Suprapubic skin (tissue), 3 donors: Measurements from ENCODE around the gene ASPN.

Experiments
- EP300 ChIP-seq: sonication (generic); formaldehyde crosslinking; IDR thresholded peaks from one replicate; pipeline ENCODE4 v1.6.1; 2017; ENCODE audit warnings: antibody characterized with exemption
- TF ChIP-seq, protein P1 (sequence below), 2 donors: fragments of 200-600 bp in 1 of 2; fragments of 450-650 bp in 1 of 2; sonication (generic) in 1 of 2; IDR thresholded peaks; one replicate each; pipeline ENCODE4 v1.5.1; 2016 to 2019; ENCODE audit warnings: antibody characterized with exemption in 2 of 2, mild to moderate bottlenecking in 1 of 2, moderate library complexity in 1 of 2

DNA sequence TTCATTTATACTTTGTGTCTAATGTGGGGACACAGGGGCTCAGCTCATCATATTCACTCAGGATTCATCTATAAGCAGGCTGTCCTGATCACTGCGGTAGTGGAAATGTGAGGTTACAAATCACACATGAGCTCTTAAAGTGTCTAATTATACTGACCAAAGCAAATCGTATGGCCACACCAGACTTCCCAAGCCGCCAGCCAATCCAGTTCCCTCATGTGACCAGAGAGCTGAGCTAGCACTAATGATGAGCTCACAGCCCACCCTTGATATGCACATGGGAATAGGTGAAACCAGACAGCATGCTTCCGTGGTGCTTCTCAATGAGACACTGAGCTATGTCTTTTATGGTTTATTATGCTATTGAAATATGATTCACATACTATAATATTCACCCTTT lies 35.9 kb upstream of the ASPN start:
- TF ChIP-seq, protein P1, sequence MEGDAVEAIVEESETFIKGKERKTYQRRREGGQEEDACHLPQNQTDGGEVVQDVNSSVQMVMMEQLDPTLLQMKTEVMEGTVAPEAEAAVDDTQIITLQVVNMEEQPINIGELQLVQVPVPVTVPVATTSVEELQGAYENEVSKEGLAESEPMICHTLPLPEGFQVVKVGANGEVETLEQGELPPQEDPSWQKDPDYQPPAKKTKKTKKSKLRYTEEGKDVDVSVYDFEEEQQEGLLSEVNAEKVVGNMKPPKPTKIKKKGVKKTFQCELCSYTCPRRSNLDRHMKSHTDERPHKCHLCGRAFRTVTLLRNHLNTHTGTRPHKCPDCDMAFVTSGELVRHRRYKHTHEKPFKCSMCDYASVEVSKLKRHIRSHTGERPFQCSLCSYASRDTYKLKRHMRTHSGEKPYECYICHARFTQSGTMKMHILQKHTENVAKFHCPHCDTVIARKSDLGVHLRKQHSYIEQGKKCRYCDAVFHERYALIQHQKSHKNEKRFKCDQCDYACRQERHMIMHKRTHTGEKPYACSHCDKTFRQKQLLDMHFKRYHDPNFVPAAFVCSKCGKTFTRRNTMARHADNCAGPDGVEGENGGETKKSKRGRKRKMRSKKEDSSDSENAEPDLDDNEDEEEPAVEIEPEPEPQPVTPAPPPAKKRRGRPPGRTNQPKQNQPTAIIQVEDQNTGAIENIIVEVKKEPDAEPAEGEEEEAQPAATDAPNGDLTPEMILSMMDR (IDR thresholded peaks at IDR 0.05): no peak
- TF ChIP-seq EP300: no peak
